Measurements from ENCODE around the gene HTT. TPM values are rescaled to one million over a fixed set of nuclear protein-coding genes. Genes with fewer than 3 reads are reported as not detected.

Gene HTT
- total and polyA plus RNA-seq, 10 donors: 10.0 to 124 (median 84.4) TPM

GRCh38 chr4:3044870-3045819 is 29.3 kb upstream of the HTT start:
- H3K27ac ChIP-seq: peak overlapping the region in 7 of 8 donors; percentile 26 to 86 (median 65)
- H3K9me3 ChIP-seq: no peaks in the 10 kb centered on the region
- H3K36me3 ChIP-seq: no peaks in the 10 kb centered on the region
- peak; percentile 94 for DNase-seq
- intact Hi-C loops (cut with DNase I; ENCODE audit: low total_unique reads): no loop called here
- TF ChIP-seq, protein P1, sequence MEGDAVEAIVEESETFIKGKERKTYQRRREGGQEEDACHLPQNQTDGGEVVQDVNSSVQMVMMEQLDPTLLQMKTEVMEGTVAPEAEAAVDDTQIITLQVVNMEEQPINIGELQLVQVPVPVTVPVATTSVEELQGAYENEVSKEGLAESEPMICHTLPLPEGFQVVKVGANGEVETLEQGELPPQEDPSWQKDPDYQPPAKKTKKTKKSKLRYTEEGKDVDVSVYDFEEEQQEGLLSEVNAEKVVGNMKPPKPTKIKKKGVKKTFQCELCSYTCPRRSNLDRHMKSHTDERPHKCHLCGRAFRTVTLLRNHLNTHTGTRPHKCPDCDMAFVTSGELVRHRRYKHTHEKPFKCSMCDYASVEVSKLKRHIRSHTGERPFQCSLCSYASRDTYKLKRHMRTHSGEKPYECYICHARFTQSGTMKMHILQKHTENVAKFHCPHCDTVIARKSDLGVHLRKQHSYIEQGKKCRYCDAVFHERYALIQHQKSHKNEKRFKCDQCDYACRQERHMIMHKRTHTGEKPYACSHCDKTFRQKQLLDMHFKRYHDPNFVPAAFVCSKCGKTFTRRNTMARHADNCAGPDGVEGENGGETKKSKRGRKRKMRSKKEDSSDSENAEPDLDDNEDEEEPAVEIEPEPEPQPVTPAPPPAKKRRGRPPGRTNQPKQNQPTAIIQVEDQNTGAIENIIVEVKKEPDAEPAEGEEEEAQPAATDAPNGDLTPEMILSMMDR (IDR thresholded peaks at IDR 0.05 in 8 of 11, conservative IDR thresholded peaks at IDR 0.05 in 3 of 11): peak in 7 of 11 experiments; percentile 13 to 62 (median 51)
- TF ChIP-seq POLR2AphosphoS5 (IDR thresholded peaks at IDR 0.05): peak in 2 of 3 donors; percentile 64 to 84
- TF ChIP-seq POLR2A (IDR thresholded peaks at IDR 0.05): no peak
- 52 to 62% (median 59%) methylated on average over 22 of the region's 22 CpGs for WGBS, 5 donors
- no peaks in the 10 kb centered on the region for H3K27me3 ChIP-seq (replicated peaks in 1 of 7)
- peak overlapping the region in 1 of 8 donors; percentile 28 for H3K4me3 ChIP-seq
- H3K4me1 ChIP-seq: peaks cover 28 to 83% (median 63%) of the 10 kb centered on the region in 6 donors

- Histone ChIP-seq H3K4me3 (peak overlapping the region in 1 of 8 donors; percentile 28), H3K27ac (peak overlapping the region in 7 of 8 donors; percentile 27 to 86 (median 78)), H3K4me1 (peaks cover 26 to 73% (median 52%) of the 10 kb centered on the region in 6 donors), H3K27me3 (replicated peaks in 1 of 7) (no peaks in the 10 kb centered on the region), H3K36me3 (no peaks in the 10 kb centered on the region), H3K9me3 (no peaks in the 10 kb centered on the region)
- 48 to 65% (median 58%) methylated on average over 7 of the region's 7 CpGs for WGBS, 5 donors
- TF ChIP-seq POLR2A (IDR thresholded peaks at IDR 0.05): no peak
- TF ChIP-seq, protein P1 (IDR thresholded peaks at IDR 0.05 in 8 of 11, conservative IDR thresholded peaks at IDR 0.05 in 3 of 11): no peak
- TF ChIP-seq POLR2AphosphoS5 (IDR thresholded peaks at IDR 0.05): no peak
- intact Hi-C loops (cut with DNase I; ENCODE audit: low total_unique reads): no loop called here
- peak; percentile 53 for DNase-seq
Observed at GRCh38 chr4:3046162-3046561, 28.3 kb upstream of the HTT start.

- Histone ChIP-seq H3K4me1 (peaks cover 21 to 68% (median 48%) of the 10 kb centered on the region in 6 donors), H3K36me3 (no peaks in the 10 kb centered on the region), H3K9me3 (no peaks in the 10 kb centered on the region), H3K27me3 (replicated peaks in 1 of 7) (no peaks in the 10 kb centered on the region), H3K4me3 (no peak overlapping the region), H3K27ac (peak overlapping the region in 7 of 8 donors; percentile 27 to 86 (median 78))
- intact Hi-C loops (cut with DNase I; ENCODE audit: low total_unique reads): no loop called here
- 85 to 91% (median 87%) methylated on average over 4 of the region's 4 CpGs for WGBS, 5 donors
- TF ChIP-seq POLR2A (IDR thresholded peaks at IDR 0.05) (no peak), POLR2AphosphoS5 (IDR thresholded peaks at IDR 0.05) (no peak)
- TF ChIP-seq, protein P1 (IDR thresholded peaks at IDR 0.05 in 8 of 11, conservative IDR thresholded peaks at IDR 0.05 in 3 of 11): no peak
- peak; percentile 58 for DNase-seq
Observed at GRCh38 chr4:3046623-3047022, 27.9 kb upstream of the HTT start.

All from spleen (tissue), 11 donors.